HepG2 (cell line): ENCODE data around the gene VPS11. TPM values are rescaled to one million over a fixed set of nuclear protein-coding genes. Genes with fewer than 3 reads are reported as not detected.

Experiments used
- ATAC-seq: fragments of 200-7000 bp; cut with Tn5 transposase; 3 replicates; pipeline ENCODE4 v1.9.1; 2020; ENCODE audit warnings: mild to moderate bottlenecking, moderate library complexity
- BruUV-seq: library from RNA; stranded (reverse); fragments of 400-500 nt; replicated peaks from 2 replicates; lab custom pipeline; 2021; lab: Mats Ljungman, UMichigan
- CTCF ChIA-PET: fragments of 300-600 bp; formaldehyde crosslinking; extraction: SDS; loops from one replicate; lab custom pipeline; 2021; ENCODE audit warnings: low total read pairs, inconsistent platforms, low intra/inter-chr PET ratio; lab: Yijun Ruan, JAX
- POLR2A ChIA-PET: fragments of 350-600 bp; sonication (Branson Sonifier 250); formaldehyde crosslinking; loops from one replicate; lab custom pipeline; 2020; ENCODE audit warnings: antibody characterized with exemption, inconsistent platforms; lab: Yijun Ruan, JAX
- DNase-seq: peaks from one replicate; pipeline ENCODE4 v3.0.0-alpha.2; 2015; ENCODE audit warnings: low spot score
- FAIRE-seq: peaks from 3 replicates; lab custom pipeline; 2011; peaks lifted over from hg19 to GRCh38; lab: Jason Lieb, UNC
- H2AFZ ChIP-seq: one replicate; pipeline ENCODE4 v1.6.1; 2011; ENCODE audit warnings: low read length, inconsistent platforms
- H3K27ac ChIP-seq: fragments of 300-600 bp; 3 replicates; pipeline ENCODE4 v1.8.0; 2011; ENCODE audit warnings: mixed run types, mild to moderate bottlenecking, mixed read lengths, low read length, inconsistent platforms; ENCODE audit not compliant: insufficient read depth; ENCODE audit errors: extremely low read length
- H3K27me3 ChIP-seq, 2 experiments: fragments of 200-600 bp in 1 of 2; 2 replicates in 1 of 2; 3 replicates in 1 of 2; pipeline versions ENCODE4 v1.6.0 to v1.8.0; 2011; ENCODE audit warnings: low read length in 2 of 2, mild to moderate bottlenecking in 2 of 2, moderate library complexity in 2 of 2, inconsistent platforms in 1 of 2; ENCODE audit not compliant: insufficient read depth in 2 of 2, control insufficient read depth in 1 of 2
- H3K36me3 ChIP-seq, 2 experiments: fragments of 200-600 bp in 1 of 2; replicated peaks in 1 of 2; 2 replicates in 1 of 2; 3 replicates in 1 of 2; pipeline versions ENCODE4 v1.5.1 to v1.8.0; 2011; ENCODE audit warnings: low read length in 2 of 2, inconsistent platforms in 1 of 2; ENCODE audit not compliant: insufficient read depth in 2 of 2, control insufficient read depth in 1 of 2
- H3K4me1 ChIP-seq: 2 replicates; pipeline ENCODE4 v1.5.1; 2012; ENCODE audit warnings: low read length, inconsistent platforms; ENCODE audit not compliant: insufficient read depth
- H3K4me2 ChIP-seq: 2 replicates; pipeline ENCODE4 v1.6.0; 2011; ENCODE audit warnings: low read depth, low read length, inconsistent platforms
- H3K4me3 ChIP-seq, 3 experiments: fragments of 200-600 bp in 1 of 3; sonication (generic), shearing (Covaris generic) in 1 of 3; replicated peaks in 1 of 3; 2 replicates each; pipeline ENCODE4 v1.5.1; 2011 to 2016; ENCODE audit warnings: low read length in 3 of 3, inconsistent platforms in 2 of 3, low read depth in 2 of 3, mild to moderate bottlenecking in 2 of 3, control low read depth in 1 of 3, mixed read lengths in 1 of 3; ENCODE audit not compliant: insufficient read depth in 1 of 3
- H3K79me2 ChIP-seq: one replicate; pipeline ENCODE4 v1.6.1; 2011; ENCODE audit warnings: low read length, inconsistent platforms; ENCODE audit not compliant: insufficient read depth
- H3K9ac ChIP-seq: 2 replicates; pipeline ENCODE4 v1.6.0; 2011; ENCODE audit warnings: mild to moderate bottlenecking, low read depth, low read length, inconsistent platforms; ENCODE audit not compliant: insufficient read depth
- H3K9me3 ChIP-seq: 2 replicates; pipeline ENCODE4 v1.5.1; 2012; ENCODE audit warnings: mild to moderate bottlenecking, low read length
- H4K20me1 ChIP-seq: 2 replicates; pipeline ENCODE4 v1.6.0; 2011; ENCODE audit warnings: inconsistent platforms, mild to moderate bottlenecking, low read length, moderate library complexity; ENCODE audit not compliant: insufficient read depth
- FOSL2 ChIP-seq: sonication (generic); formaldehyde crosslinking; IDR thresholded peaks from 2 replicates; pipeline ENCODE4 v1.4.0; 2020; ENCODE audit warnings: missing genetic modification reagents
- GZF1 ChIP-seq: sonication (generic); formaldehyde crosslinking; IDR thresholded peaks from 2 replicates; pipeline ENCODE4 v1.5.1; 2020; ENCODE audit warnings: mild to moderate bottlenecking, missing genetic modification reagents
- NCOA1 ChIP-seq: sonication (generic); formaldehyde crosslinking; IDR thresholded peaks from 2 replicates; pipeline ENCODE4 v1.9.0; 2021; ENCODE audit warnings: missing genetic modification reagents
- NFATC3 ChIP-seq: sonication (generic); formaldehyde crosslinking; IDR thresholded peaks from 2 replicates; pipeline ENCODE4 v1.5.1; 2020; ENCODE audit warnings: mild to moderate bottlenecking, missing genetic modification reagents
- POGZ ChIP-seq: sonication (generic); formaldehyde crosslinking; IDR thresholded peaks from 2 replicates; pipeline ENCODE4 v1.4.0; 2020; ENCODE audit warnings: mild to moderate bottlenecking, missing genetic modification reagents
- REXO4 ChIP-seq: sonication (generic); formaldehyde crosslinking; IDR thresholded peaks from 2 replicates; pipeline ENCODE4 v1.8.0; 2022; ENCODE audit warnings: missing genetic modification reagents, mild to moderate bottlenecking, borderline replicate concordance
- SIX1 ChIP-seq: sonication (generic); formaldehyde crosslinking; IDR thresholded peaks from 2 replicates; pipeline ENCODE4 v1.4.0; 2020; ENCODE audit warnings: missing genetic modification reagents, borderline replicate concordance
- SYNCRIP ChIP-seq: fragments of 200-400 bp; formaldehyde crosslinking; IDR thresholded peaks from 2 replicates; pipeline ENCODE4 v1.6.1; 2018; ENCODE audit warnings: mild to moderate bottlenecking, low read depth, low read length; ENCODE audit not compliant: insufficient read depth
- TCF7 ChIP-seq: sonication (generic); IDR thresholded peaks from 2 replicates; pipeline ENCODE4 v1.6.1; 2016; ENCODE audit warnings: antibody characterized with exemption, low read depth
- TEAD2 ChIP-seq: sonication (generic); formaldehyde crosslinking; IDR thresholded peaks from 2 replicates; pipeline ENCODE4 v1.9.0; 2021; ENCODE audit warnings: missing genetic modification reagents
- ZBTB21 ChIP-seq: sonication (generic); formaldehyde crosslinking; IDR thresholded peaks from 2 replicates; pipeline ENCODE4 v1.4.0; 2020; ENCODE audit warnings: missing genetic modification reagents
- ZFP91 ChIP-seq: sonication (generic); formaldehyde crosslinking; IDR thresholded peaks from 2 replicates; pipeline ENCODE4 v1.9.0; 2022; ENCODE audit warnings: missing genetic modification reagents, mild to moderate bottlenecking, borderline replicate concordance
- ZNF251 ChIP-seq: sonication (generic); formaldehyde crosslinking; IDR thresholded peaks from 2 replicates; pipeline ENCODE4 v1.9.0; 2021; ENCODE audit warnings: mild to moderate bottlenecking, missing genetic modification reagents
- ZNF264 ChIP-seq: sonication (generic); formaldehyde crosslinking; IDR thresholded peaks from 2 replicates; pipeline ENCODE4 v1.4.0; 2020; ENCODE audit warnings: missing genetic modification reagents
- ZNF629 ChIP-seq: sonication (generic); formaldehyde crosslinking; conservative IDR thresholded peaks from 2 replicates; pipeline ENCODE4 v1.5.0; 2020; ENCODE audit warnings: missing genetic modification reagents
- ZXDC ChIP-seq: sonication (generic); formaldehyde crosslinking; IDR thresholded peaks from 2 replicates; pipeline ENCODE4 v1.5.0; 2020; ENCODE audit warnings: mild to moderate bottlenecking, missing genetic modification reagents
- WGBS: methylation state at CpG from one replicate; pipeline ENCODE4 v1.1.6; 2017; ENCODE audit warnings: low lambda C conversion rate; 5-methylcytosine and 5-hydroxymethylcytosine counted together
- in situ Hi-C: cut with HindIII; loops from 2 replicates; pipeline ENCODE4 v1.10.0; 2017; ENCODE audit warnings: low pct_unique_long_range_greater_than_20kb; ENCODE audit not compliant: extremely low pct_ligation_motif_present
- intact Hi-C: fragments of 100-400 bp; cut with micrococcal nuclease; formaldehyde crosslinking; loops from one replicate; pipeline ENCODE4 v1.10.0; 2022; ENCODE audit not compliant: unreplicated experiment
- polyA plus RNA-seq, 8 experiments: library from polyadenylated mRNA; depleted of rRNA in 3 of 8; stranded (reverse) in 7 of 8; unstranded in 1 of 8; fragments of >200 nt; fragmentation: Illumina TruSeq in 4 of 8; extraction: Trizol in 4 of 8; gene quantifications; 2 replicates each; pipeline versions ENCODE4 v1.2.1 to v1.2.3, GENCODE V29; 2011 to 2016; ENCODE audit warnings: low read depth in 4 of 8, missing spikeins in 1 of 8, mixed read lengths in 1 of 8; ENCODE audit not compliant: insufficient read depth in 1 of 8
- total RNA-seq, 5 experiments: library from RNA; depleted of rRNA; stranded (reverse); fragments of >200 nt; fragmentation: Illumina TruSeq; extraction: Trizol; gene quantifications; 2 replicates each; pipeline ENCODE4 v1.2.3, GENCODE V29; 2016; ENCODE audit warnings: low read depth in 1 of 5
- TF ChIP-seq, protein P1 (sequence below): sonication (generic); formaldehyde crosslinking; IDR thresholded peaks from 2 replicates; pipeline ENCODE4 v1.5.0; 2020; ENCODE audit warnings: mild to moderate bottlenecking, missing genetic modification reagents, borderline replicate concordance
- TF ChIP-seq, protein P2 (sequence below): sonication (generic); formaldehyde crosslinking; IDR thresholded peaks from 2 replicates; pipeline ENCODE4 v1.4.0; 2020; ENCODE audit warnings: mild to moderate bottlenecking, missing genetic modification reagents

The VPS11 gene
- total and polyA plus RNA-seq, 2 of the 13 experiments (the other 11 are each of a cell fraction or from before 2014, with no cell fraction given) = 13.7 to 21.6 TPM

- peak overlapping the region; percentile 82 for H3K4me2 ChIP-seq
- CTCF ChIA-PET = no interaction called here
- WGBS = 3% methylated on average over 2 of the region's 2 CpGs
- TF ChIP-seq ZNF629 (CRISPR knock-in tag) = no peak
- TF ChIP-seq, protein P1, sequence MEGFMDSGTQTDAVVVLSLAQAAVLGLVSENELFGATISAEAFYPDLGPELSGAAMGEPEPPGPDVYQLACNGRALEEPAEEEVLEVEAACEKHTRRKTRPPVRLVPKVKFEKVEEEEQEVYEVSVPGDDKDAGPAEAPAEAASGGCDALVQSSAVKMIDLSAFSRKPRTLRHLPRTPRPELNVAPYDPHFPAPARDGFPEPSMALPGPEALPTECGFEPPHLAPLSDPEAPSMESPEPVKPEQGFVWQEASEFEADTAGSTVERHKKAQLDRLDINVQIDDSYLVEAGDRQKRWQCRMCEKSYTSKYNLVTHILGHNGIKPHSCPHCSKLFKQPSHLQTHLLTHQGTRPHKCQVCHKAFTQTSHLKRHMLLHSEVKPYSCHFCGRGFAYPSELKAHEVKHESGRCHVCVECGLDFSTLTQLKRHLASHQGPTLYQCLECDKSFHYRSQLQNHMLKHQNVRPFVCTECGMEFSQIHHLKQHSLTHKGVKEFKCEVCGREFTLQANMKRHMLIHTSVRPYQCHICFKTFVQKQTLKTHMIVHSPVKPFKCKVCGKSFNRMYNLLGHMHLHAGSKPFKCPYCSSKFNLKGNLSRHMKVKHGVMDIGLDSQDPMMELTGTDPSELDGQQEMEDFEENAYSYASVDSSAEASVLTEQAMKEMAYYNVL (CRISPR knock-in tag) = no peak
- no peak for TF ChIP-seq GZF1 (CRISPR knock-in tag)
- TF ChIP-seq POGZ (CRISPR knock-in tag) = peak; percentile 39; the same call in 1 of the 2 replicates
- no peak for TF ChIP-seq ZBTB21
- no peak for TF ChIP-seq TEAD2 (CRISPR knock-in tag)
- TF ChIP-seq ZNF251 (CRISPR knock-in tag) = no peak
- no peak for TF ChIP-seq NFATC3 (CRISPR knock-in tag)
- 0 out of 2 replicates have a peak, but pooled peaks have one; percentile 28 for TF ChIP-seq TCF7
- TF ChIP-seq NCOA1 = no peak
- no peak for TF ChIP-seq REXO4 (CRISPR knock-in tag)
- TF ChIP-seq ZXDC (CRISPR knock-in tag) = no peak
- no peak for TF ChIP-seq SYNCRIP
- TF ChIP-seq, protein P2, sequence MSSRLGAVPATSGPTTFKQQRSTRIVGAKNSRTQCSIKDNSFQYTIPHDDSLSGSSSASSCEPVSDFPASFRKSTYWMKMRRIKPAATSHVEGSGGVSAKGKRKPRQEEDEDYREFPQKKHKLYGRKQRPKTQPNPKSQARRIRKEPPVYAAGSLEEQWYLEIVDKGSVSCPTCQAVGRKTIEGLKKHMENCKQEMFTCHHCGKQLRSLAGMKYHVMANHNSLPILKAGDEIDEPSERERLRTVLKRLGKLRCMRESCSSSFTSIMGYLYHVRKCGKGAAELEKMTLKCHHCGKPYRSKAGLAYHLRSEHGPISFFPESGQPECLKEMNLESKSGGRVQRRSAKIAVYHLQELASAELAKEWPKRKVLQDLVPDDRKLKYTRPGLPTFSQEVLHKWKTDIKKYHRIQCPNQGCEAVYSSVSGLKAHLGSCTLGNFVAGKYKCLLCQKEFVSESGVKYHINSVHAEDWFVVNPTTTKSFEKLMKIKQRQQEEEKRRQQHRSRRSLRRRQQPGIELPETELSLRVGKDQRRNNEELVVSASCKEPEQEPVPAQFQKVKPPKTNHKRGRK = no peak
- peak; percentile 76 for TF ChIP-seq FOSL2
- peak; percentile 64; the same call in 1 of the 2 replicates for TF ChIP-seq ZFP91 (CRISPR knock-in tag)
- TF ChIP-seq ZNF264 (CRISPR knock-in tag) = no peak
- no peak for TF ChIP-seq SIX1 (CRISPR knock-in tag)
These were observed 41.2 kb downstream of the VPS11 start for GRCh38 chr11:119108857-119109221.

More at GRCh38 chr11:119108857-119109221, 41.2 kb downstream of the VPS11 start:
- no peak overlapping the region for H3K9ac ChIP-seq
- intact Hi-C loops (loop anchor here (5.0 kb wide), 1 partner anchor 88 kb away; no protein-coding TSS in a partner anchor), in situ Hi-C loops (no loop called here)
- no peaks in the 10 kb centered on the region for H4K20me1 ChIP-seq
- POLR2A ChIA-PET = interaction anchor here (0.8 to 4.2 kb wide), 7 partner anchors 9 to 267 kb away, joined by 3 to 75 read pairs (median 7); partner anchors contain the start of genes HINFP, HMBS, NHERF4 and VPS11
- peak; percentile 57 for FAIRE-seq
- ATAC-seq = peak; percentile 24
- H3K79me2 ChIP-seq = no peaks in the 10 kb centered on the region
- H3K4me1 ChIP-seq = peaks cover 29% of the 10 kb centered on the region
- no peaks in the 10 kb centered on the region for H3K9me3 ChIP-seq
- no peaks in the 10 kb centered on the region; a peak in 1 of 5 replicates for H3K27me3 ChIP-seq
- DNase-seq = peak; percentile 61
- peak overlapping the region; percentile 65 for H3K27ac ChIP-seq
- peak overlapping the region; percentile 68 to 86 (median 85); a peak in 5 of 6 replicates for H3K4me3 ChIP-seq
- H2AFZ ChIP-seq = no peak overlapping the region
- no TSS peak for BruUV-seq
- peaks cover 4 to 28% of the 10 kb centered on the region in 2 experiments for H3K36me3 ChIP-seq
